HG03460 (cell line): ENCODE measurements around the gene SNX27.
"Not testable (repeated sequence)": the region's sequence is repeated elsewhere in the genome, so short reads cannot be mapped to it uniquely, and the experiment has no call there.

Experiments used
- ATAC-seq: cut with Tn5 transposase; IDR thresholded peaks from one replicate; pipeline ENCODE4 v1.9.1; 2021; ENCODE audit not compliant: unreplicated experiment

The SNX27 gene

GRCh38 chr1:151602550-151602949, 9.3 kb upstream of the SNX27 start:
- ATAC-seq = not testable (repeated sequence)

- ATAC-seq = no peak
These were observed 7.6 kb upstream of the SNX27 start for GRCh38 chr1:151604291-151604690.

- ATAC-seq = no peak
These were observed 5.5 kb upstream of the SNX27 start for GRCh38 chr1:151606384-151606783.

GRCh38 chr1:151606857-151607256, 5.0 kb upstream of the SNX27 start:
- no peak for ATAC-seq

- no peak for ATAC-seq
These were observed 1.7 kb upstream of the SNX27 start for GRCh38 chr1:151610142-151610541.

- ATAC-seq = no peak
These were observed 511 bp upstream of the SNX27 start for GRCh38 chr1:151611288-151611790.

- ATAC-seq = peak; percentile 22
These were observed 841 bp downstream of the SNX27 start for GRCh38 chr1:151612501-151613281.

GRCh38 chr1:151613282-151613780, 1.5 kb downstream of the SNX27 start:
- ATAC-seq = no peak

GRCh38 chr1:151615711-151616504, 4.1 kb downstream of the SNX27 start:
- ATAC-seq = no peak

- no peak for ATAC-seq
These were observed 4.6 kb downstream of the SNX27 start for GRCh38 chr1:151616505-151616849.

- no peak for ATAC-seq
These were observed 6.2 kb downstream of the SNX27 start for GRCh38 chr1:151618003-151618402.

GRCh38 chr1:151618470-151618869, 6.6 kb downstream of the SNX27 start:
- no peak for ATAC-seq

GRCh38 chr1:151618996-151619395, 7.1 kb downstream of the SNX27 start:
- not testable (repeated sequence) for ATAC-seq

- no peak for ATAC-seq
These were observed 7.7 kb downstream of the SNX27 start for GRCh38 chr1:151619489-151620093.

GRCh38 chr1:151620286-151620685, 8.4 kb downstream of the SNX27 start:
- ATAC-seq = no peak

GRCh38 chr1:151621351-151621750, 9.5 kb downstream of the SNX27 start:
- ATAC-seq = no peak

- no peak for ATAC-seq
These were observed 12.9 kb downstream of the SNX27 start for GRCh38 chr1:151624783-151625182.

- ATAC-seq = no peak
These were observed 15.0 kb downstream of the SNX27 start for GRCh38 chr1:151626740-151627334.

- no peak for ATAC-seq
These were observed 17.4 kb downstream of the SNX27 start for GRCh38 chr1:151629278-151629677.

- ATAC-seq = no peak
These were observed 23.7 kb downstream of the SNX27 start for GRCh38 chr1:151635479-151636072.
